Fibroblast of villous mesenchyme (primary cell): ENCODE results near the gene YPEL5. TPM values are rescaled to one million over a fixed set of nuclear protein-coding genes. Genes with fewer than 3 reads are reported as not detected.

Source experiments
- DNase-seq: peaks from one replicate; pipeline ENCODE4 v3.0.0-alpha.2; 2010; ENCODE audit warnings: low read depth
- H3K4me3 ChIP-seq: 2 replicates; pipeline ENCODE4 v1.5.1; 2011; ENCODE audit warnings: low read depth, mild to moderate bottlenecking, low read length
- total RNA-seq: library from RNA; depleted of rRNA; stranded (reverse); fragments of >200 nt; gene quantifications from 2 replicates; pipeline ENCODE4 v1.2.3, GENCODE V29; 2012
- TF ChIP-seq, protein P1 (sequence below): IDR thresholded peaks from 2 replicates; pipeline ENCODE4 v1.5.1; 2012; ENCODE audit warnings: low read depth, mild to moderate bottlenecking, low read length; ENCODE audit not compliant: insufficient read depth

YPEL5 gene
- total RNA-seq, 1 donor, result 66.1 TPM

DNA sequence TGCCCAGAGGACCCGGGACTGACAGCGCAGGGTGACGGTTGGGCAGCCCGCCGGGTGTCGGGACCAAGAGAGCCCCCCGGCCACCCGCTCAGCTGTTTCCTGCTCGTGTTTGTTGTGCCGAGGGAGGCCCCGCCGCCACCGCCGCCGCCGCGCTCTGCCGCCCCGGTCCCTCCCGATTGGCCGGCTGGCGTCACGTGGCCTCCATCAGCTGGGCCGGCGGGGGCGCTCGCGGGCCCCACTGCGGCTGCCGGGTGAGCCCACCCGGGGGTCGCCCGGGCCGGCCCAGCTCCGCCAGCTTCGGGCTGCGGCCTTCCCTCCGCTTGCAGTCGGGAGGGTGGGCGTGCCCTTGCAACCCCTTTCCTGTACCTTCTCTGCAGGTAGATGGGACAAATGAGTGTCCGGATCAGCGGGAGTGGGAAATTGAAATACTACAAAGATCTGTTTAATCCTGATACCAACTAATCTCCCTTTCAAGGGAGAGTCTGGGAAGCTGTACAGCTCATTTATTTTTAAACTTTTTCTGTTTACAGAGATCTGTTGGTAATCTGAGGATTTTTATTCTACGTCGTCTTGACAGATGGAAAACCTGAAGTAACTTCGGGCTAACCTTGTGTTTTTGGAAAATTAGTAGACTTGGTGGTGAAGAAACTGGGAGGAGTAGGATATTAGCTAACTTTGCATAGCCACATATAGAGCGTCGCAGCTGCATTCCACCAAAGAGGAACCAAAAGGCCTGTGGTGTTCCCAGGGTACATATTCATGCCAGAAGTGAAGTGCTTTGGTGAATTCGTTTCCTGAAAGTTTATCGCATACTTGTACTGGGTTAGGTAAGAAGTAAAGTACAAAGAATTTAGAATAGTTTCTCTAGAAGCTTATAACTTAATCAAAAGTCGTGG, 1.2 kb downstream of the YPEL5 start:
- DNase-seq, result peak; percentile 67
- H3K4me3 ChIP-seq, result peak overlapping the region; percentile 82
- TF ChIP-seq, protein P1, sequence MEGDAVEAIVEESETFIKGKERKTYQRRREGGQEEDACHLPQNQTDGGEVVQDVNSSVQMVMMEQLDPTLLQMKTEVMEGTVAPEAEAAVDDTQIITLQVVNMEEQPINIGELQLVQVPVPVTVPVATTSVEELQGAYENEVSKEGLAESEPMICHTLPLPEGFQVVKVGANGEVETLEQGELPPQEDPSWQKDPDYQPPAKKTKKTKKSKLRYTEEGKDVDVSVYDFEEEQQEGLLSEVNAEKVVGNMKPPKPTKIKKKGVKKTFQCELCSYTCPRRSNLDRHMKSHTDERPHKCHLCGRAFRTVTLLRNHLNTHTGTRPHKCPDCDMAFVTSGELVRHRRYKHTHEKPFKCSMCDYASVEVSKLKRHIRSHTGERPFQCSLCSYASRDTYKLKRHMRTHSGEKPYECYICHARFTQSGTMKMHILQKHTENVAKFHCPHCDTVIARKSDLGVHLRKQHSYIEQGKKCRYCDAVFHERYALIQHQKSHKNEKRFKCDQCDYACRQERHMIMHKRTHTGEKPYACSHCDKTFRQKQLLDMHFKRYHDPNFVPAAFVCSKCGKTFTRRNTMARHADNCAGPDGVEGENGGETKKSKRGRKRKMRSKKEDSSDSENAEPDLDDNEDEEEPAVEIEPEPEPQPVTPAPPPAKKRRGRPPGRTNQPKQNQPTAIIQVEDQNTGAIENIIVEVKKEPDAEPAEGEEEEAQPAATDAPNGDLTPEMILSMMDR, result peak; percentile 29

DNA sequence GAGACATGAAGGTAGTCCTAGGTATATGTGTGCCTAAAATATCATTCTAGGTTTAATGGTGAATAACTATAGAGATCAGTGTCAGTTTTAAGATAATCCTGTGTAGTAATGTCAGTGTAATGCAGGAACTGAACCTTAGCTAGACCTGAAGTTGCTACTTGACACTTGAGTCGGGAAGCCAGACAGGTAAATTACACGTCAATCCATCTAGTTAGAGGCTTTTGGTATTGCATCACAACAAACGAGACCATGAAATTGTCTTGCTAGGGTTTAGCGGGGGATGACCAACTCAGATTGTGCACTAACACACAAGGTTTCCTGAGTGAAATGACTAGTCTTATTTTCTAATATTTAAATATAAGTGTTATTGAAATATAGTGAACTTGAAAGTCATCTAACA, 2.0 kb downstream of the YPEL5 start:
- TF ChIP-seq, protein P1, result no peak
- no peak for DNase-seq
- H3K4me3 ChIP-seq, result no peak overlapping the region

DNA sequence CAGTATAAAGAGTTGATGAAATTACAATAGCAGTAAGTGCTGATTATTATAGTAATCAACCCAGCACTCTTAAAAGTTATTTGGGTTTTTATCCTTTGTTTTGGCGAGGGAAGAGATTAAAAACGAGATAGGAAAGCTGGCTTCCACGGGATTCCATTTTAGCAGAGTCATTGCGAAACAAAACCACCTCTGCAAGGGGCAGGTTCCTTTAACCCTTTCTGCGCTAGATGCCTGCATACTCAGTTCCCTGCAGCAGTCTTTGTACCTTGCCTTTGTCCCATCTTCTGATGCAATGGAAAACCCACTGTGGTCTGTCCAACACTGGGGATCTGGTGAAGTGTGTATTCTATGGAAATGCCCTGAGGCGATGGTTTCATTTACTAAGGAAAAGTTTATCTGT, 2.7 kb downstream of the YPEL5 start:
- TF ChIP-seq, protein P1, result no peak
- H3K4me3 ChIP-seq, result no peak overlapping the region
- DNase-seq, result peak; percentile 46

DNA sequence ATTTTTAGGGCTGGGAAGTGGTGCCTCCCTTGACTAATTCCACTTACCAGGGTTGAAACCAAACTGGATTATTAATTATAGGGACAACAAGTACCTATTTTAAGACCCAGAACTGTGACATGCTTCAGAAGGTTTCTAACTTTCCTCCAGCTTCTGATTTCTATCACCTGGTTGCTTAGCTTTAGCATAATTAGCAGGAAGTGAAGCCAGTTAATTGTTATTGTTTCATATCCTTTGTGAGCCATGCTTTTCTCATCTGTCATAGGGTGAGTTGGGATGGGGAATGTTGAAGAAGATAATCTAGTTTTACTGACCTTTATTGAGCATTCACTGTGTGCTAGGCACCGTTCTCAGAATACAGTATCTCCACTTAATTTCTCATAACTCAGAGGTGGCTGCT, 3.2 kb downstream of the YPEL5 start:
- DNase-seq, result no peak

DNA sequence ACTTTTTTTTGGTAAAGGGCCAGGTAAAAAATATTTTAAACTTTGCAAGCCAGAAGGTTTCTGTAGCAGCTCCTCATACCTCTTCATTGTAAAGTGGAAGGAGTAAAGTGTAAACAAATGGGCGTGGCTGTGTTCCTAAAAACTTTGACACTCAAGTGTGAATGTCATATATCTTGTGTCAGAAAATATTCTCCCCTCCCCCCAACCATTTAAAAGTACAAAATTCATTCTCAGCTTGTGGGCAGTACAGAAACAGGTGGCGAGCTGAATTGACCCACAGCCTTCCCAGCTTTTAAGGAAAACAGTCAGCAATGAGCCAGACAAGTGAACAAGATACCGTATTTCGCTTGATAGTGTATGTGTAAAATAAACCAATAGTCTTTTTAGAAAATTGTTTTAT, 4.0 kb downstream of the YPEL5 start:
- DNase-seq, result no peak
- H3K4me3 ChIP-seq, result no peak overlapping the region
- TF ChIP-seq, protein P1, result no peak

More for the DNA sequence above, 3.2 kb downstream of the YPEL5 start:
- no peak overlapping the region for H3K4me3 ChIP-seq
- TF ChIP-seq, protein P1, result no peak

DNA sequence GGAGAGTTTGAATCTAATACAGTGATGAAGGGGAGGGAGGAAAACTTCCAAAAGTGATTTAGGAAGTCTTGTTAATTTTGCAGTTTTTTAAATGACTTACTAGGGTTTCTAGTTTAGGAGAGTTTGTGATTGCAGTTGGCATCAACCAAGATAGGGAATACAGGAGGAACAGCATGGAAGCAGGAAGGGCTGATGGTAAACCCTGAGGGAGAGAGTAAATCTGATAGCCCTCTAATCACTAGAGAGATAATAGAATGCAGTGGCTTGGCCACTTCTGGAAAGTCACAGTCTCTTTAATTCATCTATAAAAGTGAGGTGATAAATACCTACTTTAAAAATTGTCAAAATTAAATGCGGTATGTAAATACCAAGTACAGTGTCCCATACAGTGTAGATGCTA, 5.6 kb downstream of the YPEL5 start:
- H3K4me3 ChIP-seq, result no peak overlapping the region
- DNase-seq, result no peak
- TF ChIP-seq, protein P1, result no peak

DNA sequence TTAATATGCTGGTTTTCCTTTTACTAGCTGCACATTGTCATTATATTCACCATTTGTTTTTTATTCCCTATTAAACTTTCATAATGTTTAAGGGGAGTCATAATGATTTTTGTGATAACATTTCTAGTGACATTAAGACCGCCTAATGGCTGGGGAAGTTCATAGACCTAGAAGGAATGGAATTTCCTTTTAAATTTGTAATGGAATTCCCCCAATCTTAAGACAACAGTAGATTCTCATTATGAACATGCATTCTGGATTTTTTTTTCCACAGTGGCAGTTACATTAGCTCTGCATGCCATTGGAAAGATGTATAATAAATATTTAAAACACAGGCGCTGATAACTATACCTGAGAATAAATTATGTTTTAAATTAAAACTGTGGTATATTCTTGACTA, 8.4 kb downstream of the YPEL5 start:
- H3K4me3 ChIP-seq, result no peak overlapping the region
- DNase-seq, result no peak
- TF ChIP-seq, protein P1, result no peak
